A673 (cell line): ENCODE measurements around the gene OVAAL. TPM values are rescaled to one million over a fixed set of nuclear protein-coding genes. Genes with fewer than 3 reads are reported as not detected.

Experiments
- BruUV-seq: library from RNA; stranded (reverse); fragments of 400-500 nt; replicated peaks from 2 replicates; lab custom pipeline; 2021; lab: Mats Ljungman, UMichigan
- CTCF ChIA-PET: fragments of 300-600 bp; sonication (Branson Sonifier 250); formaldehyde crosslinking; loops from one replicate; lab custom pipeline; 2022; ENCODE audit warnings: antibody characterized with exemption; lab: Charles Lee
- POLR2A ChIA-PET: fragments of 300-600 bp; sonication (Branson Sonifier 250); formaldehyde crosslinking; loops from one replicate; lab custom pipeline; 2022; ENCODE audit warnings: antibody characterized with exemption; ENCODE audit not compliant: low non-redundant PET; lab: Charles Lee
- DNase-seq: peaks from one replicate; pipeline ENCODE4 v3.0.0-alpha.2; 2015; ENCODE audit warnings: low spot score
- H3K27ac ChIP-seq: fragments of 200-600 bp; sonication (generic); 2 replicates; pipeline ENCODE4 v1.5.1; 2016; ENCODE audit warnings: mixed run types, low read depth, mild to moderate bottlenecking, mixed read lengths, antibody characterized with exemption, low read length; ENCODE audit not compliant: poor library complexity, severe bottlenecking
- H3K27me3 ChIP-seq: fragments of 200-600 bp; sonication (generic); replicated peaks from 2 replicates; pipeline ENCODE4 v1.6.1; 2017; ENCODE audit warnings: mixed run types, low read depth, mild to moderate bottlenecking, mixed read lengths, antibody characterized with exemption, low read length; ENCODE audit not compliant: insufficient read depth, poor library complexity
- H3K36me3 ChIP-seq: fragments of 200-600 bp; sonication (generic); 2 replicates; pipeline ENCODE4 v1.6.1; 2016; ENCODE audit warnings: mixed run types, mild to moderate bottlenecking, mixed read lengths, antibody characterized with exemption, low read length; ENCODE audit not compliant: insufficient read depth, poor library complexity, severe bottlenecking
- H3K4me1 ChIP-seq: fragments of 200-600 bp; sonication (generic); 2 replicates; pipeline ENCODE4 v1.6.1; 2017; ENCODE audit warnings: mixed run types, mild to moderate bottlenecking, mixed read lengths, antibody characterized with exemption, low read length; ENCODE audit not compliant: insufficient read depth, poor library complexity, severe bottlenecking
- H3K4me3 ChIP-seq: fragments of 200-600 bp; sonication (generic); 2 replicates; pipeline ENCODE4 v1.5.1; 2016; ENCODE audit warnings: low read depth, mixed run types, mild to moderate bottlenecking, mixed read lengths, low read length; ENCODE audit not compliant: poor library complexity, severe bottlenecking
- H3K9me3 ChIP-seq: fragments of 200-600 bp; sonication (generic); 2 replicates; pipeline ENCODE4 v1.6.1; 2016; ENCODE audit warnings: mixed run types, low read depth, mild to moderate bottlenecking, mixed read lengths, antibody characterized with exemption, low read length; ENCODE audit not compliant: poor library complexity, severe bottlenecking
- CTCF ChIP-seq: fragments of 300-800, 200-600 bp; sonication (generic); conservative IDR thresholded peaks from 2 replicates; pipeline ENCODE4 v1.5.1; 2017; ENCODE audit warnings: low read depth, mild to moderate bottlenecking, antibody characterized with exemption, low read length, moderate library complexity, mixed read lengths
- EZH2 ChIP-seq: fragments of 200-600 bp; sonication (generic); IDR thresholded peaks from 2 replicates; pipeline ENCODE4 v1.6.1; 2017; ENCODE audit warnings: borderline replicate concordance, low read depth, mild to moderate bottlenecking, mixed read lengths, antibody characterized with exemption, low read length; ENCODE audit not compliant: poor library complexity, severe bottlenecking
- intact Hi-C: fragments of 100-400 bp; cut with micrococcal nuclease; formaldehyde crosslinking; loops from one replicate; pipeline ENCODE4 v1.10.0; 2022; ENCODE audit not compliant: unreplicated experiment
- total RNA-seq: library from RNA; stranded (reverse); gene quantifications from 2 replicates; pipeline ENCODE4 v1.2.3, GENCODE V29; 2021

OVAAL gene
- total RNA-seq, 1 experiment from 2014 or later: not detected

- POLR2A ChIA-PET: no interaction called here
- DNase-seq: no peak
- no TSS peak for BruUV-seq
Observed at GRCh38 chr1:180528868-180529470, 29.8 kb upstream of the OVAAL start.

GRCh38 chr1:180530501-180530900 is 28.3 kb upstream of the OVAAL start:
- Histone ChIP-seq H3K4me3 (no peak overlapping the region), H3K4me1 (no peaks in the 10 kb centered on the region), H3K27ac (no peak overlapping the region), H3K9me3 (no peaks in the 10 kb centered on the region), H3K36me3 (no peaks in the 10 kb centered on the region), H3K27me3 (no peaks in the 10 kb centered on the region)
- intact Hi-C loops: loop anchor here (5.0 kb wide), 2 partner anchors 332 to 612 kb away; no protein-coding TSS in a partner anchor
- ChIA-PET POLR2A (no interaction called here), CTCF (interaction anchor here (0.6 kb wide), 1 partner anchor 329 kb away, joined by 6 read pairs; no protein-coding TSS in a partner anchor)
- DNase-seq: peak; percentile 21
- TF ChIP-seq CTCF: no peak
- no peak for TF ChIP-seq EZH2
- BruUV-seq: no TSS peak

More at GRCh38 chr1:180528868-180529470, 29.8 kb upstream of the OVAAL start:
- TF ChIP-seq CTCF (no peak), EZH2 (no peak)
- no peaks in the 10 kb centered on the region for H3K9me3 ChIP-seq
- no peaks in the 10 kb centered on the region for H3K4me1 ChIP-seq
- H3K27me3 ChIP-seq: no peaks in the 10 kb centered on the region
- intact Hi-C loops: no loop called here
- H3K27ac ChIP-seq: no peak overlapping the region
- no peaks in the 10 kb centered on the region for H3K36me3 ChIP-seq
- CTCF ChIA-PET: no interaction called here
- no peak overlapping the region for H3K4me3 ChIP-seq

- Histone ChIP-seq H3K4me1 (no peaks in the 10 kb centered on the region), H3K27ac (no peak overlapping the region), H3K9me3 (no peaks in the 10 kb centered on the region), H3K27me3 (no peaks in the 10 kb centered on the region), H3K36me3 (no peaks in the 10 kb centered on the region), H3K4me3 (no peak overlapping the region)
- POLR2A ChIA-PET: no interaction called here
- CTCF ChIA-PET: interaction anchor here (0.7 kb wide), 1 partner anchor 56 kb away, joined by 4 read pairs; no protein-coding TSS in a partner anchor
- intact Hi-C loops: loop anchor here (5.0 kb wide), 2 partner anchors 329 to 609 kb away; no protein-coding TSS in a partner anchor
- TF ChIP-seq EZH2: no peak
- TF ChIP-seq CTCF: no peak
- no TSS peak for BruUV-seq
- DNase-seq: no peak
Observed at GRCh38 chr1:180532854-180533253, 25.9 kb upstream of the OVAAL start.
